GM21367 (cell line): ENCODE results near the gene YY1AP1.
A peak's percentile ranks its signal among the peaks of the same experiment; 100 is the strongest.
"Not testable (repeated sequence)": the region's sequence is repeated elsewhere in the genome, so short reads cannot be mapped to it uniquely, and the experiment has no call there.

ENCODE experiments used
- ATAC-seq: cut with Tn5 transposase; IDR thresholded peaks from one replicate; pipeline ENCODE4 v1.9.1; 2021; ENCODE audit not compliant: unreplicated experiment

YY1AP1 gene

DNA sequence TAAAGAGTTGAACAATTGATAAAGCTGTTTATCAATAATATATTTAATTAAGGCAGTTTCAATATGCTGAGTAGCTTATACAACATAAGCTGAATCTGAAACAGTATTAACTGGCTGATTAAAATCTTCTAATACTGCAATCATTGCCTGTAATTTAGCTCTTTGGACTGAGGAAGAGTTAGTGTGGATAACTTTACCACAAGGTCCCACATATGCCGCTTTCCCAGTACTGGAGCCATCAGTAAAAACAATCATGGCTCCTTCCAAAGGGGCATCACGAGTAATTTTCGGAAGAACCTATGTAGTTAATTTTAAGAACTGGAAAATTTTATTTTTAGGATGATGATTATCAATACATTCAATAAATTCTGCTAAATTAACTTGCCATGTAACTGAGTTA, 7.0 kb upstream of the YY1AP1 start:
- ATAC-seq: no peak

DNA sequence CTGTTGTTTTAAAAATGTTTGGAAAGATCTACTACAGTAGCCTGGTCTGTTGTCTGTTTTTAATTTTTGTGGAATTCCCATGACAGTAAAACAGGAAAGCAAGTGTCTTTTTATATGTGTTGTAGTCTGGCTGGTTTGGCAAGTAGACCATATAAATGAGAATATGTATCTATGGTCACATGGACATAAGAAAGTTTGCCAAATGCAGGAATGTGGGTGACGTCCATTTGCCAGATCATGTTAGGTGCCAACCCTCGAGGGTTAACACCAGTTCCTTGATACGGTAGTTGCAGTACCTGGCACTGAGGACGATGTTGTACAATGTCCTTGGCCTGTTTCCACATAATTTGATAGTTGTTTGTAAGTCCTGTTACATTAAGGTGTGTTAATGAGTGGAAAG, 6.5 kb upstream of the YY1AP1 start:
- no peak for ATAC-seq

DNA sequence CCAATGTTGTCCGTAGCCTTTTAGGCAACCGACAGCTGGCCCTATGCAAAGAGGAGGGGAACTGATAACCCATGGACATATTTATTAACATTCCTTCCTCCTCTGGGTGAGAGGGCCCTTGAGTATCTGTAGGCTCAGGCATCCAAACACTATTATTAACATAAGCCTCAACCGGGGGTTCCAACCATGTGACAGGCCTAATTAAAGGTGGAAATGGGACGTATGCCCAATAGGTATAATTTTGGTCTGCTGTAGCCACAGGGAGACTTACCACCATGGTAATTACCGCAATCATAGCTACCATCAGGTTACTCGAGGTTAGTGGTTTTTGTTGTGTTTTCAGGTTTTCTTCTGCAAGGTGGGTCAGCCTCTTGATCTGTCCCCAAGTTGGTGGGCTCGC, 5.6 kb upstream of the YY1AP1 start:
- no peak for ATAC-seq

DNA sequence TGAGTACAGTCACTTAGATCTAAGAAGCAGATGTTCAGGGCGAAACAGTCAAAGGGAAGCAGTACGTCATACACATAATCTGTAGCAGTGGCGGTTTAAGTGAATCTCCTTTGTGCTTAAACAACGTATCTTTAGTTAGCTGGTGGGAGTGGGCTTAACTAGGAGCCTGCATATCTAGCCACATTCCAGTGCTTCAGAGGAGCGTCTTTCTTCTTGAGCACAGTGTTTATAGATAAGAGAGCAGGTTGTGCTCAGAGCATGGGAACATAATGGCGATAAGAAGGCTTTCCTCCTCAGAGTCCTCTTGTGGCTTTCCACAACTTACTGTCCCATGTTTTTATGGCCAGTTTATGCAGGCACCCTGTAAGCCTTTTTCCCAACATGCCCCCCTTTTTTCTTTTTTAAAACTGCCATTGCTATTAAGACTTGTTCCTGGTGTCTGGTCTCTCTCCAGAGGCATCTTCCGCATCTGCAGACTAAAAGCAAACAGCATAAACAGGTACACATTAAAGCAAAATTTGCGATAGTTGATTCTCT, 3.5 kb upstream of the YY1AP1 start:
- no peak for ATAC-seq

DNA sequence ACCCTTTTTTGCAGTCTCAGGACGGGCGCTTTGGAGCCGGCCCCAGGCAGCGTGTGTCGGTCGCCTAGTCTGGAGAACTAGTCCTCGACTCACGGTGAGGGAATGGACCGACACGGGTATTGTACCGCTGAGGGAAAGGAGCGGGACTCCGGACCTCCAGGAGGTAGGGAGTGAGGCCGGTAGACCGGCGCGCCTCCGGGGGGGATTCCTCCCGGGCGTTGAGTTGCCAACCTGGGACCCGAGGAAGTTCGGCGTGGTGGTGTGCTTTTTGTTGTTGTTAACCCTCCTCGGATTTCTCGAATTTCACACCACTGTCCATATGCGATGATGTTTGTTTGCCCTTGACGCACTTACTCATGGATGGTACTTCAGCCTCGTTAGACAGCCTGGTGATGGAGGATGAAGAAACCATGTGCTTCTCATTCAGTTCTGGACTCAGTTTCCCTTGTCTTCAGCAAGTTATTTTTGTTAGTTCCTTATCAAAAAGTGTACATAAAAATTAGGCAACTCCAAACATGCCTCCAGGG, 570 bp upstream of the YY1AP1 start, which contains the start of gene DAP3:
DAP3 (plus strand) TSS at position 11 of the 527 bp plus-strand sequence. CDS start 20,689 bp downstream, outside the sequence.
- not testable (repeated sequence) for ATAC-seq

DNA sequence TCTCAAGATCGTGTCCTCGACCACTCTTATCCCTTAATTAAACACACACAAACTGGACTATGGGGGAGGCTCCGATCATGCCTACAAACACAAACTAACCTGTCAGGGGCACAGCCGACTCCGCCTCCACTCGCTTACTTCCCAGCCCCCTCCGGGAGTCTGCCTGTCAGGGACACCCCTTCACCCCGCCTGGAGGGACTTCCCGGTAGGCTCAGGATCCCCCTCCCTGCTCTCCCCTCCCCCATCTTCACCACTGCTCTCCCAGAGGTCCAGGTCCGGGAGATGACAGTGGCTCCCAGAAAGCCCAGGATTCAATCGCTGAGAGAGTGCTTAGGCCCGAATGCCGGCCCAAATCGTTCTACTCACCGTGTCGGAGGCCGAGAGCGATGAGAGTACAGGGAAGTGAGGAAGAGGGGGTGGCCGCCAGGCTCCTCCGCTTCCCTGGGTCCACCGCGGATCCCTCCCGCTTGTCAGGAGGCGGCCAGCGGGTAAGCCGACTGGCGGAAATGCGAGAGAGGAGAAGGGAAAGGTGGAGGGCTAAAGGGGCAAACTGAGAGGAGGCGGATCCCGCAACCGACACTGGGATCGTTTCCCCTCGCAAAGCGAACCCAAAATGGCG, 760 bp downstream of the YY1AP1 start:
- ATAC-seq: peak; percentile 10

DNA sequence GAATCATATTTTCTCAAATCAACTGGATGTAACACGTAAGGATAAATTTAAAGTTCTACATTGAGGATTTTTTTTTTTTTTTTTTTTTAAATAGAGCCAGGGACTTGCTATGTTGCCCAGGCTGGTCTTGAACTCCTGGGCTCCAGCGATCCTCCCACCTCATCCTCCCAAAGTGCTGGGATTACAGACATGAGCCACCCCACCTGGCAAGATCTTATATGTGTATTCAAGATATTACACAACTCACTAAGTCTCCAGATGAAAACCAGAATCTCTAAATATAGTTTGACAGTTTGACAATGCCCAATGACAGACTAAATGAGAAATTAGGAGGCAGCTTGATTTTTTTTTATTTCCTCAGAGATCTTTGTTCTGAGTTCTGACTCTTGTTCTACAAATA, 6.8 kb downstream of the YY1AP1 start:
- no peak for ATAC-seq

DNA sequence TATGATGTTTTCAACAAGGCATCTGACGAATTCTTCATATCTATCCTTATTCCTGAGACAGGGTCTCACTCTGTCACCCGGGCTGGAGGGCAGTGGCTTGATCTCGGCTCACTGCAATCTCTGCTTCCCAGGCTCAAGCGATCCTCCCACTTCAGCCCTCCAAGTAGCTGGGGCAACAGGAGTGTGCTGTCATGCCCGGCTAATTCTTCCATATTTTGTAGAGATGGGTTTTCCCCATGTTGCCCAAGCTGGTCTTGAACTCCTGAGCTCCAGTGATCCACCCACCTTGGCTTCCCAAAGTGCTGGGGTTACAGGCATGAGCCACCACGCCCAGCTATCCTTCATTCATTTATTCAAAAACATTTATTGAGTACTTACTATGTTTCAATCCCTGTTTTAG, 8.0 kb downstream of the YY1AP1 start:
- no peak for ATAC-seq

DNA sequence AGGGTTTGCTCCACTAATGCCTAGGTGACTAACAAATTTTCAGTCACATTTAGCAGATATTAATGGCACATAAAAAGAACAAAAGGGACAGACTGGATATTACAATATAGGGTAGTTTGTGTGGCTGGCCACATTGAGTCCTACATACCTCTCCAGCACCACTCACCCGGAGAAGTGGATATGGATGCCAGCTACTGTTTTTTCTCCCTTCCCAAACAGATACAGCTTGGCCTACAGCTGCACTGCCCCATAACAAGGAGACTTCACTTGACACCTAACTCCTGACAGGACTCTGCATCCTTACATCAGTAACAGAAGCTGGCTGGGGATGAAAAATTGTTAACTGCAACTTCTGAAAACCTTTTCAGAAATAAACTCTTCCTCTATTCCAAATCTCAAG, 9.6 kb downstream of the YY1AP1 start:
- ATAC-seq: not testable (repeated sequence)

DNA sequence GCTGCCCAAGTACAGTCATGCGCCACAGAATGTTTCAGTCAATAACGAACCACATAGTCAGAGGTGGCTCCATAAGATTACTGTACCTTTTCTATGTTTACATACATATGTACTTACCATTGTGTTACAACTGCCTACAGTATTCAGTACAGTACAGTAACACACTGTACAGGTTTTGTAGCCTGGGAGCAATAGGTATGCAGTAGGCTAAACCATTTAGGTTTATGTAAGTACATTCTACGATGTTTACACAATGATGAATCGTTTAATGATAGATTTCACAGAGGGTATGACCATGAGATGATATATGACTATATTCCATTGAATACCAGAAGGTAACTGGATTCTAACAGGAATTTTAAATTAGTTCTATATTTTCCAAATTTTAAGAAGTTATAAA, 10.5 kb downstream of the YY1AP1 start:
- no peak for ATAC-seq

DNA sequence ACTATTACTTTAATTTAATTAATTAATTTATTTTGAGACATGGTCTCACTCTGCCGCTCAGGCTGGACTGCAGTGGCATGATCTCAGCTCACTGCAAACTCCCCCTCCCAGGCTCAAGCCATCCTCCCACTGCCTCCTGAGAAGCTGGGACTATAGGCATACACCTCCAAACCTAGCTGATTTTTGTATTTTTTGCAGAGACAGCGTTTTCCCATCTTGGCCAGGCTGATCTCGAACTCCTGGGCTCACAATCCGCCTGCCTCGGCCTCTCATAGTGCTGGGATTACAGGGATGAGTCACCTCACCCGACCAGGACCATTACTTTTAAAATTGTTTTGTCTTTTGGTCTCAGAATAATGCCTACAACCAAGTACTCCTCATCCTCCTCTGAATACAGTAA, 15.6 kb downstream of the YY1AP1 start:
- ATAC-seq: no peak

DNA sequence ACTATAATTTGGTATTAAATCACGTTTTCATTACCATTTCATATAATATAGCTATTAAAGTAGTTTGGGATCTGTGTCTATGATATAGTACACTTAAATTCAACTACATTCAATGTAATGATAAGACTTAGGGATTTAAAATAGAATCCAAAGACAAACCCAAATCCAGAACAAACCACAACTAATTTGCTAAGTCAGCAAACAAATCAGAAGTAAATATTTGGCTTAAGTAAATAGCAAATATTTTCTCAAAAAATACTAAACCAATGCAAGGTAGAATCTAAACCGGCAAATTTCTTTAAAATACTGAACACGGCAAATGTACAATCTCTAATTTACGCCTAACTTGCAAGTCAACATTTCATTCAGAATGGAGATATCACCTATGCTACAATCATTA, 16.8 kb downstream of the YY1AP1 start:
- ATAC-seq: no peak

DNA sequence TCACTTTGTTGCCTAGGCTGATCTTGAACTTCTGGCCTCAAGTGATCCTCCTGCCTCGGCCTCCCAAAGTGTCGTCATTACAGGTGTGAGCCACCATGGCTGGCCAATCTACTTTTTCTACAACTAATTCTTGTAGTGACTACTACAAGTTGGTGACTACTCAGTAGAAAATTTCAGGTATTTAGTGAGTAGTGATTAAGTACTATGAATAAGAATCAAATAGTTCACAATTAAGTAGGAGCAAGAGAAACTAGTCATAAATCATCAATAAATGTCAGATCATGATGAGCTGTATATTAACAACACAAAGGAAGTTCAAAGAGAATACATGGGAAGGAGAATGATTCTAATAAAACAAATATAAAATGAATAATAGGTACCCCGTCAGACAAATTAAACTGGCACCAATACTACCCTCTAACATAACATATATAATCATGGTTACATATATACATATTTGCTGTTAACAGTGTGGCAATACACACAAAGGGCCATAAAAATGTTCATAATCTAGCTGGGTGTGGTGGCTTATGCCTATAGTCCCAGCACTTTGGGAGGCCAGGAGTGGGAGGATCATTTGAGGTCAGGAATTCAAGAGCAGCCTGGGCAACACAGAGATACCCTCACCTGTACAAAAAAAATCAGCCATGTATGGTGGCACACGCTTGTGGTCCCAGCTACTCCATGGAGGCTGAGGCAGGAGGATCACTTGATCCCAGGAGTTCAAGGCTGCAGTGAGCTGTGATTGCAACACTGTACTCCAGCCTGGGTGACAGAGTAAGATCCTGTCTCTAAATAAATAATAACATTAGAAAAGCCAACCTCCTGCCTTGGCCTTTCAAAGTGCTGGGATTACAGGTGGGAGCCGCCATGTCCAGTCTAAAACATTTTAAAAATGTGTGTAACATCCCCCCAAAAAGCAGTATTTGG, 19.1 kb downstream of the YY1AP1 start:
- ATAC-seq: no peak

DNA sequence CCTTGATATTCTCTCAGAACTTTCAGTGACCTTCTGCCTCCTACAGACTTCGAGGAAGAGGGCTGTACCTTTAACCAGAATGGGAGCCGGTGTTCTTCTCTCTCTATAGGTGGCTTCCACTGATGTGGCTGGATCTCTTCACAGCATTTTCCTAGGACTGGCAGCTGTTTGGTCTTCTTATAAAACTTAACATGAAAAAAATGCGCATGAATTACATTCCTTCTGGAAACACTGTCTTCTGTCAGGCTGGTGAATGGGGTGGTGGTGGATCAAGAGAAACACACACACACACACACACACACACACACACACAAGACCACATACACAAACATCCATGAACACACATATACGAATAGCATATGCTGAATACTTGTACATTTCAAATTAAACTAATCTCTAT, 27.3 kb downstream of the YY1AP1 start:
- ATAC-seq: not testable (repeated sequence)

DNA sequence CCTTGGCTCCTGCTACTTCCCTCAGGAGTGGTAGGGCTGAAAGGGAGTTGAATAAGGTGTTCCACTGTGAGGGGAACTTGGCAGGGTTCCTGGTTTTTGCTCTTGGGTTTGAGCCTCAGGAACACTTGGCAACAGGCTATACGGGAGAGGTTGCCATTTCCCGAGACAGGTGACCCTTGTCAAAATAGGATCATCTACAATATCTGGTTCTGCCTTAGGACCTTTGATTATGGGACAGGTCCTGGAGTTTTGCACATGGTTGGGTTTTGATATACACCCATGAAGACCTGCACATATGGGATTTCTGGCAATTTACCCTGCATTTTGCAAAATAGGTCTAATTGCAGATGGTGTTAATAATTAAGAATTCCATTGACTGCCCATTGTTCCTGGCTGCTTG, 31.1 kb downstream of the YY1AP1 start:
- ATAC-seq: no peak

DNA sequence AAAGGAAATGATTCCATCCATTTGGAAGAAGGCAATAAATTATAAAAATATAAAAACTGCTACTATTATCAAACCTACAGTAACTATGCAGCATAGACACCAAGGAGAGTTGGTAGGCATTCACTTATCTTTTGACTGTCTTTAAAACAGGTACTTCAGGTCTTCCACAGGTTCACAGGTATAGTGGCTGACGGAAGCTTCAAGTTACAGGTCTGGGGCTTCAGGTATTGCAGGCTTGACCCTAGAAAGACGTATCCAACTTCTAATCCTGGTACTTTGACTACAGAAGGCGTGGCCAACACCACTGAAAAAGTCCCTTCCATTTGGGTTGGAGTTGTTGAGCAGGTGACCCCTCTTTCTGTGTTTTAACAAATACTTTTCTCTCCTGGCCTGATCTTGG, 35.6 kb downstream of the YY1AP1 start:
- ATAC-seq: no peak

DNA sequence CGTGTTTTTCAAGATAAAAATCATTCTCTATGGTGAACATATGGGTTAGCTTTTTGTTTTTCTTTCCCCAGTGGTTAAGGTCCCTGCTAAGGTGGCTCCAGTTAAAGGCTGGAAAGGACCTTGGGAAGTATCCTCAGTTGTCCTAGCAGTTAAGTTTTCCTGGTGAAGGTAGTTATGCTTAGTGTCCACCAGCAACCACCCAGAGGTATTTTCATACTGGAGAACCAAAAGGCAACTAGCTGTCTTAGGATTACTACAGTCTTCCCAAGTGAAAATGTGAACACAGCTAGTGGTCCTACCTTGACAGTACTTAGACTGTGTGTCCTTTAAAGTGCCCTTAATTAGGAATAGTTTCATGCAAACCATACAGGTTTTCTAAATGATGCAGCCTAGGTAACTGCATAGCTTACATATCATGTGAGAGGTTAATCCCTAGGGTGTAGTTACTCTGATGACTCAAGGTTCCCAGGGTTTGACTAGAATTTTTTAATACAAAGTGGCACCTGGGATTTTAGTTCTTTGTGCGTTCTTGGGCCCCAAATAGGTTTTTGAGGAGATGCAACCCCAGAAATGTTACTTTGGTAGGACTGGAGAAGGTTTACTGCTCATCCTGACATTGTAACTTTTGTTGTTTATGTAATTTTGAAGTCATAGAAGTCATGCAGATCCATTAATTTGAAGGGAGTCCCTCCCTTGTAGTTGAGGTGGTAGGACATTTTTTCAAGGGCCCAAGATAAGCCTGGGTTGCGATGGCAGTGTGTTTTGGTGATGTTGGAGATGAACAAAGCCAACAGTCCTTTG, 36.5 kb downstream of the YY1AP1 start:
- no peak for ATAC-seq

DNA sequence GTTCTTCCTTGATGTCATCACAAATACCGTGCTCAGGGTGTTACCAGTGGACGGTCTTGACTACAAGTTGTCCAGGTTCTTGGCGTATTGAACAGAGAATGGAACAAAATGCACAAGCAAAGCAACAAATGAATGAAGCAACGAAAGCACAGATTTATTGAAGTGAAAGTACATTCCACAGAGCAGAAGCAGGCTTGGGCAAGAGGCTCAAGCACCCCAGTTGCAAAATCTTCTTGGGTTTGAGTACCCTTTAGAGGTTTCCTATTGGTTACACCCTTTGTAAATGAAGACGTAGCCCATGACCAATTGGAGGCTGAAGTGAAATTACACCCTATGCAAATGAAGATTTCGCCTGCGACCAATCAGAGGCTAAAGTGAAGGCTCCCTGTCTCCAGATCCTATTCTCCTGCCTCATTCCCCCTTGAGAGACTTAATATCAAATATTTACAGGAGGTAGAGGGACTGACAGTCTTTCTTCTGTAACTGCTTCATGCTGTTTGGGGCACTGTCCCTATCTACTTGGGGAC, 38.3 kb downstream of the YY1AP1 start:
- ATAC-seq: no peak

DNA sequence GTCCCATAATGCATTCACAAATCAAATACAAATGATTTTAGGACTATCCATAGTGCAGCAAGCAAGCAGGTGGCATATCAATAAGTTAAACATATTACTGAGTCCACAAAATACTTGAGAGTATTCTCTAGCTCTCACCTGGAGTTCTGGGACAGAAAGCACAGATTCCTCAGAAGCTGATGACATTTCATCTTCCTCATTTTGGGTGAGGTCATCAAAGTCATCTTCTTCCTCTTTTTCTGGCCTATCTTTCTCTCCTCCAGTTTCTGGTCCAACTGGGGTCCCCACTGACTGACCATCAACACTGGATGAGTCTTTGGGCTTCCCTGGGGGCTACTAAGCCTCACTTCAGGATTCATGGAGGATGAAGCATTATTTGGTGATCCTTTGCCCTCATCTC, 38.9 kb downstream of the YY1AP1 start:
- no peak for ATAC-seq

DNA sequence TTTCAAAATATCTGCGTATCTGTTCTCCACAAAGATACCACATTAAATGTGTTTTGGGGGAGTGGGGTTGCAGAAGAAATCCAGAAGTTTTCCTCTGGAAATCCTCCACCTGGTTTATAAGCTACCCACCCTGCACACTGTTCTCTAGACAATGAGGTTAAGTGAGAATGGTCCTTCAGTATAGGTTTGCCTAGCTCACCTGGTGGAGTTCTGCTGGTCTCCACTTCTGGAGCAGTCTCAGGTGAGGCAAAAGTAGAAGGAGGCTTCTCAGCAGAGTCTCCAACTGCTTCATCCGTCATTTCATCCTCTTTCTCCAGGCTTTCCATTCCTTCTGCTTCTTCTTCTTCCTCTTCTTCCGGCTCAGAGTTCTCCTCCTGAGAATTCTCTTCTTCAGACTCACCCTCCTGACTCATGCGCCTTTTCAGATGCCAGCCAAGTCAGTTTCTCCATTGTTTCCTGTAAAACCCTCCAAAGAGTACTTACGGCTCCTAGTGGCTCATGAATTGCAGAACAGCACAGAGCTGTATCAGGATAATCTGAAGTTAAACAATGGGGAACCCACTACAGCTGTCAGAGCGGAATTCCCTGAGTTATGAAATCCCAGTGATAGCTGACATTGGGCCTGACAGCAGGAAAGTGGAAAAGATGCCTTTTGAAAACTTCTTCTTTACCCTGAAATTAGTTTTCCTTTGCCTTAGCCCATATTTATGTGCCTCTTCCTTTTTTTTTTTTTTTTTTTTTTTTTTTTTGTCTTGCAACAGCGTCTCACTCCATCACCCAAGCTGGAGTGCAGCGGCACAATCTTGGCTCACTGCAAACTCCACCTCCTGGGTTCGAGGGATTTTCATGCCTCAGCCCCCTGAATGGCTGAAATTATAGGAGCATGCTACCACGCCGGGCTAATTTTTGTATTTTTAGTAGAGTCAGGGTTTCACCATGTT, 40.1 kb downstream of the YY1AP1 start:
- ATAC-seq: no peak
